Measurements from ENCODE around the gene ATAD2B.

ATAD2B gene

DNA sequence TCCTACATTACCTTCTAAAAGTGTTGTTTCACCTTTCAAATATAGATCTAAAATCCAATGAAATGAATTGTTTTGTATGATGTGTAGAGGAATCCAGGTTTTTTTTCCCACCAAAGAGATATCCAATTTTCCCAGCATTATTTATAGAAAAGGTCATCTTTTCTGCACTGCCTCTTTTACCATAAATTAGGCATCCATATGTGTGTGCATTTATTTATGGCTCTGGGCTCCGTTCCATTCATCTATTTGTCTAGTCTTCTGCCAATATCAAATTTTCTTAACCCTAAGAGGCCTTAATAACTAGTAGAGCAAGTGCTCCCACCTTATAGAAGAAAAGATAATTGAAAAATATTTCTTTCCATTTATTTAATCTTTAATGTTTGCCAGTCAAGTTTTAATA is 88.3 kb downstream of the ATAD2B start:
- no peak for DNase-seq (ENCODE audit: low read depth in 2 of 2, low spot score in 1 of 2)

DNA sequence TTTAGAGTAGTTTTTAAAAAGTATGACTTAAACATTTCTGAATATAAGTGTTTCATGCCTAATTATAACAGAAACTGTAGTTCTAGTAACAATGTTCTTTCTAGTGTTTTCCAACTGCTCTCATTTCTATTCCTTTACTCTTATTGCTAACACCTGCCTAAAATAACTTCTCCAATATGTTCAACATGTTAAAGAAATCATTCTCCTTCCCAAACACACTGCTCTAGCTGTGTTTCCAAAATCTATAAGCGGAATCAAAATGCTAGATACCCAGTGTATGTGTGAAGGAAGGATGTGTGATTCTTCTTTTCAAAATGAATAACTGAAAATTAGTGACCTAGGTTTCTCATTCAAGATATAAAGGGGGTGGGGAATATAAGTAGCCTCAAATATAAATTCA is 89.1 kb downstream of the ATAD2B start:
- DNase-seq (ENCODE audit: low read depth in 2 of 2, low spot score in 1 of 2): no peak

DNA sequence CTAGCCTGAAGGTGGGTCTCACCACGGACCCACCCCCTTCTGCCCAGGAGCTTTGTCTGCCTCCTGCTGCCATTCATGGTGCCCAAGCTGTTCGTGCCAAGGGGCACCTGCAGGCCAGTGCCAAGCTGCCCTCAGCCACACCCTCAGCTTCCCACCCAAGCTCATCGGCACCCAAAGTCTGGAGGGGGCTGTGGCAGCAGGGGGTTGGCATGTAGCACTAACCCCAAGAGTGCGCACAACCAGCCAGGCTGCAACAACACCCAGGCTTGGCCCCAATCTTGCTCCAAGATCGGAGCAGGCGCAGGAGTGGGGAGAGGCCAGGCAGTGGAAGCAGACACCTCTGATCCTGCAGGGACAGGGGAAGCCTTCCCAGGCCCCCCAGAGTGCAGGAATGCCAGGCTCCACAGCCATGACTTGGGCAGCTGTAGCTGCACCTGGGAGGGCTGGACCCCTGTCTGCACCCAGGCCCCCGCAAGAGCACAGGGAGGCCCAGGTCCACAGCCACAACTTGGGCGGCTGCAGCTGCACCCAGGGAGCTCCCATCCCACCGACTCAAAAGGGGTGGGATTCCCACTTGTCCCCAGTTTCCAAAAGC is 89.9 kb downstream of the ATAD2B start:
- DNase-seq (ENCODE audit: low read depth in 2 of 2, low spot score in 1 of 2): no peak

DNA sequence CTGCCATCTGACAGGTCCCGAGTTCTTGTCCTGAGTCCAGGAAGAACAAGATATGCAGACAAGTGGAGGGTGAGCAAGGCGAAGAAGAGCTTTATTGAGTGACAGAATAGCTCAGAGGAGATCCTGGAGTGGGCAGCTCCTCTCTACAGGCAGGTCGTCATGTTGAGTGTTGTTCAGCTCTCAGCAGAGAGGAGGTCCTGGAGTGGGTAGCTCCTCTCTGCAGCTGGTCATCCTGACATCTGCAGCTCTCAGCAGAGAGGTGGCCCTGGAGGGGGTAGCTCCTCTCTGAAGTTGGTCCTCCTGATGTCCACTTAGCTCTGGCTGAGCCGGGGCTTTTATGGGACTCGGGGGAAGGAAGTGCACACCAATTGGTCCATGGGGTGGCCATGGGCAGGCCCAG is 90.4 kb downstream of the ATAD2B start:
- DNase-seq (ENCODE audit: low read depth in 2 of 2, low spot score in 1 of 2): no peak

DNA sequence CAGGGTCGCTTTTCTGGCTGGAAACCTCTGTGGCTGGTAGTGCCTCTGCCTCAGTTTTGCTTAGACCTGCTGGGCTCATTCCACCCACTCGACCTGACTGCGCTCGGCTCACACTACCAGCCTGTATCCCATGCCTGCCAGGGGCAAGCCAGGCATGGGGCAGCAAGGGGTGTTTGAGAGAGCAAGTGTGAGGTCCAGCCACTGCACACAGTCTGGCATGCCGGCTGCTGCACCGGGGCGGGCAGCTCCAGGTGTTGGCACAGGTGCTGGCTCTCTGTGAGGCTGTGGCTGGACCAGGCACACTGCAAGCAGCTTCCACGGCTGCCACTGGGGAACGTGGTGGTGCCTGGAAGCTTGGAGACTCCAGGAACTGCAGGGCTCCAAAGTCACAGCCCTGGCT is 90.9 kb downstream of the ATAD2B start:
- DNase-seq (ENCODE audit: low read depth in 2 of 2, low spot score in 1 of 2): no peak

DNA sequence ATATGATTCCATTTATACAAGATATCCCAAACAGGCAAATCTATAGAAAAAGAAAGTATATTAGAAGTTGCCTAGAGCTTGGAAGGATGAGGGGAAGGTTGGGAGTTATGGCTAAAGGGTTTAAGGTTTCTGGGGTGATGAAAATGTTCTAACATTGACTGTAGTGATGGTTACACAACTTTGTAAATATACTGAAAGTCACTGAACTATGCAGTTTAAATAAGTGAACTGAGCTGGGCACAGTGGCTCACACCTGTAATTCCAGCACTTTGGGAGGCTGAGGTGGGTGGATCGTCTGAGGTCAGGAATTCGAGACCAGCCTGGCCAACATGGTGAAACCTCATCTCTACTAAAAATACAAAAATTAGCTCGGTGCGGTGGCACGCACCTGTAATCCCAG is 91.5 kb downstream of the ATAD2B start:
- DNase-seq (ENCODE audit: low read depth in 2 of 2, low spot score in 1 of 2): no peak

DNA sequence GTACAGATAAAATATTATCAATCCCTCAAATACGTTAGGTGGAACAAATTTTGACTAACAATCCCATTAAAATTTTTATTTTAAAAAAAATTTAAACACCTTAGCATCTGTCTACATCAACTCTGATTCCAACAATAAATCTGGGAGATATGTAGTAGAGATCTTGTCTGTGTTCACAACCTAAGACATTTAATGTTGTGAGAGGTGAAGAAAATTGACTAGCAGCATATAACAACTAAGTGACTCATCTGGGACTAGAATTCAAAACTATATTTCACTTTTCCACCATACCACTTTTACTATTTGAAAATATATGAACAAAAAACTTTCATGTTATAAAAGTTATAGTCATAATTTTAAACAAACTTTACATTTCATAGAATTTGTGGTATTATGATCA is 97.9 kb downstream of the ATAD2B start:
- no peak for DNase-seq (ENCODE audit: low read depth in 2 of 2, low spot score in 1 of 2)

DNA sequence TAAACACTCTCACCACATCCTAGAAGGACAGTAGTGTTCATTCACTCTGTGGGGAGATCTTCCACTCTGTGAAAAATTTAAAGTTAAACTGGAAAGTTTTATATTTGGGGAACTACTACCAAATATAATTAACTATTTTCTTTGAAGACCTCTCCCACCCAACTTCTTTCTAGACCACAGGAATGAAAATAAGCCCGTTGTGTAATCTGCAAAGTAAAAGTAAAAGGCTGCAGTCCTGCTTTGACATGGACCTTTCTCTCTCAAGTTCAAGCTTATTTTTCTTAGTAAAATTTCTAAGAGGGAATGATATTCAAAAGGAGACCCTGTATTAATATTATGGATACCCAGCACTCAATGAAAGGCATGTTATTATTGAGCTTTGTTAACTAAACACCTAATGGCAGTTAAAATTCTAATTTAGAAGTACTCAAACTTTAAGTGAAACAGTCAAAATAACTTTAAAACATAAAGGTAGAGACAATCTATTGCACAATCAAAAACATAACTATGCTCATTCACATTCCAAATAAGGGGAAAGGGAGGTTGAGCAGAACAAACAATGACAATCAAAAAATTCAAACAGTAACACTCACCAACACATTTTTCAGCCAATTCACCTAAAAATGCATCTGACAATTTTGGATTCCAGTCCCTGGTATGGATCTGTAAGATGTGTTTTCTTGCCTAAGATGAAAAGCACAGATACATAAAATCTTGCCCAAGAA is 98.5 kb downstream of the ATAD2B start:
- DNase-seq (ENCODE audit: low read depth in 2 of 2, low spot score in 1 of 2): no peak

DNA sequence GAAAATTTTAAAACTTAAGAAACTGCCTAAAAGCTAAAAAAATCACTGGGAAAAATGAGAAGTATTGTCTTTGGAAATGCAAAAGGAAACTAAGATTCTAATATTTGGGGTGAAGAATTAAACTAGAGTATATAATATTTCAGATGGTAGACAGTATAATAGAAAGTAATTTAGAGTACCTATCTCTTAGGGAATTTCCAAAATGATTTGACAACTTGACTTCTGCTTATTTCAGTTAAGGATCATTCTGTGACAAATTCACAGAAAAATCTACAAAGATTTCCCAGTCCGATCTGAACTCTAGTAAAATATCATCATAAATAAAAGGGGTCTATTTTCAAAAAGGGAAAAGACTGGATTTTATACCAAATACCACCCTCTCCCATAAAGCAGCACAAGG is 99.6 kb downstream of the ATAD2B start:
- DNase-seq (ENCODE audit: low read depth in 2 of 2, low spot score in 1 of 2): no peak

DNA sequence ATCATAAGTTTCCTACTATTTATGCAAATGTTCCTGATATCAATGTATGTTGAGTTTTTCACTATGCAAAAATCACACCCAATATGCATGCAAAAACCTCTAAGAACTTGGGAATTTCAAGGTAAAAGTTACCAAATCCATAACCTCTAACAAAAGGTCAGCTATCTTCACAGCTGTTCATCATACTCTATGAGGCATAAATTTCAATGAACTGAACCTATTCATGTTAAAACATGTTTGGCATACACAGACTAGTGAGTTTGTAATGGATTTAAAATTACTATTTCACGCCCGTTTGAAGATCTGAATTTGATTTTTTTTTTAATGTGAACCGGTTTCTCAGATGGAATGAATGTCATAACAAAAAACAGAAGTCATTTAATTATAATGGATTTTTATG is 100.2 kb downstream of the ATAD2B start:
- DNase-seq (ENCODE audit: low read depth in 2 of 2, low spot score in 1 of 2): no peak

DNA sequence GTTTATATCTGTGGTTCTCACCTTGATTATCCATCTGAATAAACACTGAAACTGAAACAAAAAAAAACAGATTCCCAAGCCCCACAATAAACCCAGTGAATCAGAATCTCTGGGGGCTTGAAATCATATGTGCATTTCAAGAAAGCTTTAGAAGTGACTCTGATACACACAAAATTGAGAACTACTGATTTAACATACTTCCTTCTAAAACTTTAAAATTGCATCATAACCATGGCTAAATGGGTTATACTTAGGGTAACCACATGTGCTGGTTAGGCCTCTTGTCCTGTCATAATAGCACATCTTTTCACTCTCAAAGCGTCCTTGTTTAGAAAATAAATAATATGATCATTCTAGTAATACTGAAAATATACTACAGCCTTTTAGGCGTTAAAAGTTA is 100.9 kb downstream of the ATAD2B start:
- no peak for DNase-seq (ENCODE audit: low read depth in 2 of 2, low spot score in 1 of 2)

DNA sequence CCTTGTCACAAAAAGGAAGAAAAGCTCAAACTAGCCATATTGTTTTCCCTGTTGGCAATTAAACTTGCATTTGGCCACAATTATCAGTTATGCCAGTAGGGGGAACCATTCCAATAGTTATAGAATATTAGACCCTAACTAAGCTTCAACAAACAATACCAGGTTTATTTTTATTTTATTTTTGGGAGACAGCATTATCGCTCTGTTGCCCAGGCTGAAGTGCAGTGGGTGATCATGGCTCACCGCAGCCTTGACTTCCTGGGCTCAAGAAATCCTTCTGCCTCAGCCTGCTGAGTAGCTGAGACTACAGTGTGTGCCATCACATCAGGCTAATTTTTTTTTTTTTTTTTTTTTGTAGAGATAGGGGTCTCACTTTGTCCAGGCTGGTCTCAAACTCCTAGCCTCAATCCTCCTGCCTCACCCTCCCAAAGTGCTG is 102.1 kb downstream of the ATAD2B start:
- no peak for DNase-seq (ENCODE audit: low read depth in 2 of 2, low spot score in 1 of 2)

DNA sequence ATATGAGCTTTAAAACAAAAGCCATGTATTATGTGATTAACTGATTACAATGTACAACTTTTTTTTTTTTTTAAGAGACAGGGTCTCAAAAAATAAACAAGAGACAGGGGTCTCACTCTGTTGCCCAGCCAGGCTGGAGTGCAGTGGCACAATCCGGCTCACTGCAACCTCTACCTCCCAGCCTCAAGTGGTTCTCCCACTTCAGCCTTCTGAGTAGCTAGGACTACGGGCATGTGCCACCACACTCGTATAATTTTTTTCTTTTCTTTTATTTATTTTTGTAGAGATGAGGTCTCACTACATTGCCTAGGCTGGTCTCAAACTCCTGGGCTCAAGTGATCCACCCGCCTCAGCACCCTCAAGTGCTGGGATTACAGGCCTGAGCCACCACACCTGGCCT is 103.1 kb downstream of the ATAD2B start:
- no peak for DNase-seq (ENCODE audit: low read depth in 2 of 2, low spot score in 1 of 2)

DNA sequence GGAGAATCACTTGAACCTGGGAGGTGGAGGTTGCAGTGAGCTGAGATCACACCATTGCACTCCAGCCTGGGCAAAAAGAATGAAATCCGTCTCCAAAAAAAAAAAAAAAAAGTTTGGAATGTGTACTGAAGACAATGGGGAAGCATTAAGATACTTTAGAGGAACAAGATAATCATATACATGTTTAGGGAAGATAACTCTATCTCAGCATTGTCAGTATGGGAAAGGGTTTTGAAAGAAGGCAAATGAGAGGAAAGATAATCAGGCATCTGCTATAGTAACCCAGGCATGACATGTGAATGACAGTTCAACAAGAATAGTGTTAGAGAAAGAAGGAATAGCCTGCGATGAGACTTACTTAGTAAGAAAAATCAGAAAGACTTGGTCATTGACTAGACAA is 112.0 kb downstream of the ATAD2B start:
- no peak for DNase-seq (ENCODE audit: low read depth in 2 of 2, low spot score in 1 of 2)

DNA sequence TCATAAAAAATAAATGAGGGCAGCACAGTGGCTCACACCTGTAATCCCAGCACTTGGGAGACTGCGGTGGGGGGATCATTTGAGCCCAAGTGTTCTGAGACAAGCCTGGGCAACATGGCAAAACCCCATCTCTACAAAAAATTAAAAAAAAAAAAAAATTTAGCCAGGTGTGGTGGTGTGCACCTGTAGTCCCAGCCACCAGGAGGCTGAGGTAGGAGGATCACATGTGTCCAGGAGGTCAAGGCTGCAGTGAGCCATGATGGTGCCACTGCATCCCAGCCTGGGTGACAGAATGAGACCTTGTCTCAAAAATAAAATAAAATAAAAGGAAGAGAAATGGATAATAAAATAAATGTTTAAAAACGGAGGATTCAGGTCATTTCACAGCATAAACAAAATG is 113.5 kb downstream of the ATAD2B start:
- DNase-seq (ENCODE audit: low read depth in 2 of 2, low spot score in 1 of 2): no peak

DNA sequence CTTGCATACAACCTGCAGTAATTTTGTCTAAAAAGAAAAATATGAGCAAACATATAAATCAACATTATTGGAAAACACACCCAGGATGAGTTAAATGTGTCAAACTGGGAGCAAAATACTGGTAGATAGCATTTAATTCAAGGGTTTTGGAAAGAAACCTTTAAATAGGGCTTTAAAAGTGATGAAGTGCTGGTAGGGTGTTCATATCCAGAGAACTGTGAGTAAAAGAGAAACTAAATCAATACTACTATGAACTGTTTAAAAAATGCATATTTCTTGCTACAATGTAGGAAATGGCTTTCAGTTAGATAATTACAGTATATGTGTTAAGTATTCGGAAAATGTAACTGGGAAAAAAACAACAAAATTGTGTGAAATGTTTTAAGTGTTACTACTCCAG is 117.8 kb downstream of the ATAD2B start:
- no peak for DNase-seq (ENCODE audit: low read depth in 2 of 2, low spot score in 1 of 2)

DNA sequence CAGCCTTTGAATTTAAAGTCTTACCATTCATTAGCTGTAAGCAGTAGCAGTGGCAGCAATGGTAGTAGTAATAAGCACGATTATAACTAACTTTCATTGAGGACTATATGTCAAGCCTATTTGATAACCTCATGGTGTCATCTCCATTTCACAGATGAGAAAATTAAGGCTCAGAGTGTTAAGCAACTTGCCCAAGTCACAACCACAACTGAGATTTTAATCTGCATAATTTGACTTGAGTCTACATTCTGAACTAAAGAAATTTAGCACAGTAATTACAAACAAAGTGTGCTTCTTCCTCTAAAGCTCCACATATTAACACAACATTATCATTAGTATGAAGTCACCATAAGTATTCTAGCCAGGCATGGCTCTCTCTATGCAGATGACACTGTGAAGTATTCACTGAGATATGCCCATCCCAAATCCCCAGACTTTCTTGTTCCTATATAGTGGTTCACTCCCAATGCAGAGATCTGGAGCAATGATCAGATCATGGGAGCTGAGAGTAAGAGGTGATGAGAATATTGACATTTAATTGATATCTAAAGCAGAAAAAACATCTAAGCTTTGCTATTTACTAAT is 120.2 kb downstream of the ATAD2B start:
- no peak for DNase-seq (ENCODE audit: low read depth in 2 of 2, low spot score in 1 of 2)

DNA sequence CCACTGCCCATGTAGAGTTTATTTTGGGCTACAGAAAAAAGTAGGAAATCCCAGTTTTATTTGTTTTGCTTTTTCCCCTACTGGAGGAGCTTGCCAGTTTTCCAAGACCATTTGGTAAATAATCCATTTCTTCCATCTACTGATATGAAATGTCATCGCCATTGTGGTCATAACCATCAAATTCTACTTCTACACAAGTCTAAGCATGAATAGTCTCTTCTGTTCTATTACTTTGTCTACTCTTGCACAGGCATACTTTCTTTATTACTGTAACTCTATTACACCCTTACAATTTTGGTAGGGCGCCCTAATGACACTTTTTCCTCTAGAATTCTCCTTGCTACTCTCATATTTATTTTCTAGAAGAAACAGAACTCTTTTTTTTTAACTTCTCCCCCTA is 120.7 kb downstream of the ATAD2B start:
- DNase-seq (ENCODE audit: low read depth in 2 of 2, low spot score in 1 of 2): no peak

DNA sequence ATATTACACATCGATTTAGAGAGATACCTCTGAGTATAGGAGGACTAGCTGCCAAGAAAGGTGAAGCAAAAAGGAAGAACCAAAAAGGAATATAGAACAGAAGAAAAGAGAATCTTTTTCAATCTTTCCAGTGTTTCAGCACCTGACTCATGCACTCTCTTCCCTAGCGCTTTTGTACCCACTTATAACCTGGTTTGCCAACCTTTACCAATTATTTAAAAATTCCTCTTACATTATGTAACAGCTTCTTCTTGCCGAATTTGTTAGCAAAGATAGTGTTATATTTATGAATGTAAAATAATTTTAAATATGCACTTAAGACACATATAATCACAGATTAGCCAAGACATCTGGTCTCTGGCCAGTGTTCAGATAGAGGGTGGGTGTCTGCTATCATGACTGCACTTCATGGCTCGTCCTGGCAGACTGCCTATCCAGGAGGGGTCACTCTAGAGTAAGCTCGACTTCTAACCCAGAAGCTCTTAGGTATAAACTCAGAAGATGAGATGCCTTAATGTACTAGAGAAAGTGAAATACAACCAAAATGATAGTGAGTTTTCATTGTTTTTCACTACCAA is 122.9 kb downstream of the ATAD2B start:
- DNase-seq (ENCODE audit: low read depth in 2 of 2, low spot score in 1 of 2): no peak

DNA sequence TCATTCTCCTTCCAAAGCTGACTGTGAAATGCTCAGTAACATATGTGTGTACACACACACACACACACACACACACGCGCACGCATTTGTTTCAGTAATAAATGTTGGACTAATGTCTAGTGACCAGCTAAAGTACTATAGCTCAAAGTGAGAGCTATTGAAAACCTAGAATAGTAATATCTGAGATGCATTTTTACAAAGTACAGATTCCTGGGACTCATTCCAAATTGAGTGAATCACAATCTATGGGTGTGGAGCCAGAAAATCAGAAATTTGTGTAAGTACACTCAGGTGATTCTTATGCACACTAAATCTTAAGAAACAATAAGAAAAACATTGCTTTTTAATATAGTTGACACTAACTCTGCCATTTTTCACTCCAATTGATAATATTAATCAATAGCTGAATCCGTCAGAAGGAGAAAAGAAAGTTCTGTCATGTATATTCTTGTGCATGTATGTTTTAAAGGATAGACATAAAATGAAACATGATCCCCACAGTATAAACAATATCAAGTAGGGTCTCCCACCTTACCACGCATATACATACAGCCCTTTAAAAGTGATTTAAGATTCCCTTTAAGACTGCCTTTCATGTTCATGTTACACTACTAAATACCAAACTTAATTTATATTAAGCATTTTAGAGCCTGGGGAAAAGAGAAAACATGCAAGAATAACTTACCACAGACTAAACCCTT is 123.5 kb downstream of the ATAD2B start:
- DNase-seq (ENCODE audit: low read depth in 2 of 2, low spot score in 1 of 2): no peak

DNA sequence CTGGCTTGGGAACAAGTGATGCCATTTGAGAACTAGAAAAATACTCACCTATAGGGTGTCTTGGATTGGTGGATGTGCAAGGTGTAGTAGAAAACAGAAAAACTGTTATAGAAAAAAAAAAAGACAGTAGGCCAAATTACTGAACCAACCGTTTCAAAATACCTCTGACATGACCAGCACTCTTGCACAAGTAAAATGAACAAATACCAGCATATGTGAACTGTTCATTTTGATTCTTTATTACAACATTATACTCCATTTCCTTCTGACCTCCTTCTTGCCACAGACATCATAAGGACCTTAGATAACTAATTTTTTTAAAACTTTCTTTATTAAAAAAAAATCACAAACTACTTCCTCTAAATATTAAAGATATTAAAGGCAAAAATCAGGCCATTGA is 125.5 kb downstream of the ATAD2B start:
- no peak for DNase-seq (ENCODE audit: low read depth in 2 of 2, low spot score in 1 of 2)

DNA sequence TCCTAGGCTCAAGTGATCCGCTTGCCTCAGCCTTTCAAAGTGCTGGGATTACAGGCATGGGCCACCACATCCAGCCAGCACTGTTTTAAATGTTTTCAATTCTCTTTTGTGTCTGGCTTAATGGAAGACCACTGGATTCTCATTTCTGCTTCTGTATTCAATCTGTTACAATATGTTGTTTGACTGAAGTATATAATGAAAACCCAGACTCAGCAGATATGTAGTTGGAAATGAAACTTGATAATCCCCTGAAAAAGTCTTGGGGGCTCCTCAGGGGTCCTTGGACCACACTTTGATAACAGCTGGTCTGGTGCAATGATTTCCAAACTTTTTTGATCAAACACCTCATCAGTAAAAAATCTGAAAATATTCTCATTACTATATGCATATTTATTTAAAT is 132.7 kb downstream of the ATAD2B start:
- DNase-seq (ENCODE audit: low read depth in 2 of 2, low spot score in 1 of 2): no peak
